Measurements from ENCODE around the gene SLC24A3.

SLC24A3 gene

GRCh38 chr20:19734811-19735210 is 522.4 kb downstream of the SLC24A3 start:
- no peak for DNase-seq (ENCODE audit: low spot score)

DNA sequence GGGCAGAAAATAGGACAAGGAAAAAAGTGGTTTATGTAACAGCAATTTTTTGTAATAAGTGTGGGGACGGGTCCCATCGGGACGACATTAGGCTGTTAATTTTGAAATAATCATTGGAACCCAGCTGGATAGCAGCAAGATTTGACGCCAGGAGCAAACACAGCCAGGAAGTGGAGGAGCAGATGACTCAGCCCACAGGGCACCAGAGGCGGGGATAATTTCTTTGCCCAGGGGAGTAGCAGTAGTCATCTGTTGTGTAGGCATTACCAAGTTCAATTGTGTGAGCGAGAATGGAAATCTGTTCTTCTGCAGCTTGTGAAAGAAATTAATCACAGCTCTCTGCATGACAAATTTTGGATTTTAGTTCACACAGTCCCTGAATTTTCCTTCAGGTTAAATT is 523.0 kb downstream of the SLC24A3 start:
- Histone ChIP-seq H3K36me3 (replicated peaks in 1 of 2; ENCODE audit: control insufficient read depth in 2 of 2, insufficient read depth in 2 of 2, low read length in 2 of 2) (no peaks in the 10 kb centered on the region), H3K27ac (replicated peaks; ENCODE audit: low read length) (no peak overlapping the region), H3K4ac (ENCODE audit: low read length) (no peak overlapping the region), H3K4me3 (ENCODE audit: low read length in 2 of 2) (no peak overlapping the region), H3K4me1 (ENCODE audit: control insufficient read depth in 2 of 2, insufficient read depth in 1 of 2, low read depth in 1 of 2, low read length in 2 of 2) (peaks cover 0 to 21% of the 10 kb centered on the region in 2 donors), H4K8ac (ENCODE audit: low read depth, low read length) (no peak overlapping the region), H3K18ac (ENCODE audit: low read length) (no peak overlapping the region), H2AFZ (ENCODE audit: low read length) (peak overlapping the region; percentile 65), H3K9me3 (replicated peaks in 1 of 2; ENCODE audit: control insufficient read depth in 2 of 2, insufficient read depth in 1 of 2, low read depth in 1 of 2, low read length in 2 of 2) (no peaks in the 10 kb centered on the region), H2BK12ac (ENCODE audit: low read length) (no peak overlapping the region), H2BK120ac (ENCODE audit: low read depth, low read length) (no peak overlapping the region), H3K9ac (ENCODE audit: low read depth, low read length, poor library complexity) (no peak overlapping the region), H2BK5ac (ENCODE audit: low read length) (no peak overlapping the region), H3K14ac (ENCODE audit: low read length) (no peak overlapping the region), H3K4me2 (ENCODE audit: insufficient read depth, low read length, poor library complexity, severe bottlenecking) (no peak overlapping the region), H3K79me1 (ENCODE audit: low read depth, low read length) (no peaks in the 10 kb centered on the region), H2AK5ac (ENCODE audit: low read depth, low read length) (no peak overlapping the region), H3K23ac (ENCODE audit: low read depth, low read length, poor library complexity) (no peak overlapping the region), H2BK15ac (ENCODE audit: low read length) (no peak overlapping the region), H4K91ac (ENCODE audit: low read depth, low read length, poor library complexity) (no peak overlapping the region), H3K27me3 (ENCODE audit: control insufficient read depth in 3 of 3, insufficient read depth in 3 of 3, low read depth in 1 of 3, low read length in 3 of 3) (no peaks in the 10 kb centered on the region)
- DNase-seq (ENCODE audit: low spot score): no peak
- no CpG with 5 or more reads among the region's 6 CpGs for WGBS, 2 donors (ENCODE audit: extremely low coverage in 2 of 2, insufficient read length in 2 of 2, insufficient replicate concordance in 1 of 2)

More at GRCh38 chr20:19734811-19735210, 522.4 kb downstream of the SLC24A3 start:
- Histone ChIP-seq H3K14ac (ENCODE audit: low read length) (no peak overlapping the region), H2AFZ (ENCODE audit: low read length) (peak overlapping the region; percentile 65), H2BK120ac (ENCODE audit: low read depth, low read length) (no peak overlapping the region), H2BK15ac (ENCODE audit: low read length) (no peak overlapping the region), H3K27me3 (ENCODE audit: control insufficient read depth in 3 of 3, insufficient read depth in 3 of 3, low read depth in 1 of 3, low read length in 3 of 3) (no peaks in the 10 kb centered on the region), H3K4me1 (ENCODE audit: control insufficient read depth in 2 of 2, insufficient read depth in 1 of 2, low read depth in 1 of 2, low read length in 2 of 2) (peaks cover 0 to 21% of the 10 kb centered on the region in 2 donors), H3K27ac (replicated peaks; ENCODE audit: low read length) (no peak overlapping the region), H3K23ac (ENCODE audit: low read depth, low read length, poor library complexity) (no peak overlapping the region), H2BK5ac (ENCODE audit: low read length) (no peak overlapping the region), H3K9me3 (replicated peaks in 1 of 2; ENCODE audit: control insufficient read depth in 2 of 2, insufficient read depth in 1 of 2, low read depth in 1 of 2, low read length in 2 of 2) (no peaks in the 10 kb centered on the region), H2AK5ac (ENCODE audit: low read depth, low read length) (no peak overlapping the region), H3K9ac (ENCODE audit: low read depth, low read length, poor library complexity) (no peak overlapping the region), H4K91ac (ENCODE audit: low read depth, low read length, poor library complexity) (no peak overlapping the region), H3K79me1 (ENCODE audit: low read depth, low read length) (no peaks in the 10 kb centered on the region), H3K4me3 (ENCODE audit: low read length in 2 of 2) (no peak overlapping the region), H3K4me2 (ENCODE audit: insufficient read depth, low read length, poor library complexity, severe bottlenecking) (no peak overlapping the region), H4K8ac (ENCODE audit: low read depth, low read length) (no peak overlapping the region), H3K36me3 (replicated peaks in 1 of 2; ENCODE audit: control insufficient read depth in 2 of 2, insufficient read depth in 2 of 2, low read length in 2 of 2) (no peaks in the 10 kb centered on the region), H3K4ac (ENCODE audit: low read length) (no peak overlapping the region), H2BK12ac (ENCODE audit: low read length) (no peak overlapping the region), H3K18ac (ENCODE audit: low read length) (no peak overlapping the region)
- no CpG with 5 or more reads among the region's 1 CpG for WGBS, 2 donors (ENCODE audit: extremely low coverage in 2 of 2, insufficient read length in 2 of 2, insufficient replicate concordance in 1 of 2)

- H3K23ac ChIP-seq (ENCODE audit: low read depth, low read length, poor library complexity): no peak overlapping the region
- no peak overlapping the region for H2AK5ac ChIP-seq (ENCODE audit: low read depth, low read length)
- no peaks in the 10 kb centered on the region for H3K79me1 ChIP-seq (ENCODE audit: low read depth, low read length)
- DNase-seq (ENCODE audit: low spot score): no peak
- no peak overlapping the region for H2BK5ac ChIP-seq (ENCODE audit: low read length)
- no peak overlapping the region for H3K4me3 ChIP-seq (ENCODE audit: low read length in 2 of 2)
- no peaks in the 10 kb centered on the region for H3K27me3 ChIP-seq (ENCODE audit: control insufficient read depth in 3 of 3, insufficient read depth in 3 of 3, low read depth in 1 of 3, low read length in 3 of 3)
- H4K8ac ChIP-seq (ENCODE audit: low read depth, low read length): no peak overlapping the region
- no peak overlapping the region for H3K4ac ChIP-seq (ENCODE audit: low read length)
- no peak overlapping the region for H3K18ac ChIP-seq (ENCODE audit: low read length)
- no peaks in the 10 kb centered on the region for H3K36me3 ChIP-seq (replicated peaks in 1 of 2; ENCODE audit: control insufficient read depth in 2 of 2, insufficient read depth in 2 of 2, low read length in 2 of 2)
- H4K91ac ChIP-seq (ENCODE audit: low read depth, low read length, poor library complexity): no peak overlapping the region
- no peak overlapping the region for H2BK12ac ChIP-seq (ENCODE audit: low read length)
- H2BK15ac ChIP-seq (ENCODE audit: low read length): no peak overlapping the region
- H2AFZ ChIP-seq (ENCODE audit: low read length): peak overlapping the region; percentile 54
- peaks cover 0 to 21% of the 10 kb centered on the region in 2 donors for H3K4me1 ChIP-seq (ENCODE audit: control insufficient read depth in 2 of 2, insufficient read depth in 1 of 2, low read depth in 1 of 2, low read length in 2 of 2)
- no peak overlapping the region for H3K14ac ChIP-seq (ENCODE audit: low read length)
- no CpG with 5 or more reads among the region's 4 CpGs for WGBS, 2 donors (ENCODE audit: extremely low coverage in 2 of 2, insufficient read length in 2 of 2, insufficient replicate concordance in 1 of 2)
- H3K27ac ChIP-seq (replicated peaks; ENCODE audit: low read length): no peak overlapping the region
- no peak overlapping the region for H3K4me2 ChIP-seq (ENCODE audit: insufficient read depth, low read length, poor library complexity, severe bottlenecking)
- no peaks in the 10 kb centered on the region for H3K9me3 ChIP-seq (replicated peaks in 1 of 2; ENCODE audit: control insufficient read depth in 2 of 2, insufficient read depth in 1 of 2, low read depth in 1 of 2, low read length in 2 of 2)
- H3K9ac ChIP-seq (ENCODE audit: low read depth, low read length, poor library complexity): no peak overlapping the region
- H2BK120ac ChIP-seq (ENCODE audit: low read depth, low read length): no peak overlapping the region
These were observed 524.6 kb downstream of the SLC24A3 start for GRCh38 chr20:19737025-19737424.

GRCh38 chr20:19738951-19739350 is 526.5 kb downstream of the SLC24A3 start:
- no peaks in the 10 kb centered on the region for H3K79me1 ChIP-seq (ENCODE audit: low read depth, low read length)
- DNase-seq (ENCODE audit: low spot score): no peak
- no peak overlapping the region for H2BK120ac ChIP-seq (ENCODE audit: low read depth, low read length)
- no peak overlapping the region for H3K23ac ChIP-seq (ENCODE audit: low read depth, low read length, poor library complexity)
- no peak overlapping the region for H4K91ac ChIP-seq (ENCODE audit: low read depth, low read length, poor library complexity)
- H3K9ac ChIP-seq (ENCODE audit: low read depth, low read length, poor library complexity): no peak overlapping the region
- no peak overlapping the region for H2AFZ ChIP-seq (ENCODE audit: low read length)
- no peak overlapping the region for H2AK5ac ChIP-seq (ENCODE audit: low read depth, low read length)
- peaks cover 0 to 25% of the 10 kb centered on the region in 2 donors for H3K4me1 ChIP-seq (ENCODE audit: control insufficient read depth in 2 of 2, insufficient read depth in 1 of 2, low read depth in 1 of 2, low read length in 2 of 2)
- H3K18ac ChIP-seq (ENCODE audit: low read length): no peak overlapping the region
- no peak overlapping the region for H3K27ac ChIP-seq (replicated peaks; ENCODE audit: low read length)
- no peak overlapping the region for H4K8ac ChIP-seq (ENCODE audit: low read depth, low read length)
- no peak overlapping the region for H2BK5ac ChIP-seq (ENCODE audit: low read length)
- no peak overlapping the region for H2BK12ac ChIP-seq (ENCODE audit: low read length)
- H3K14ac ChIP-seq (ENCODE audit: low read length): no peak overlapping the region
- no peak overlapping the region for H3K4me3 ChIP-seq (ENCODE audit: low read length in 2 of 2)
- no peak overlapping the region for H3K4me2 ChIP-seq (ENCODE audit: insufficient read depth, low read length, poor library complexity, severe bottlenecking)
- WGBS, 2 donors (ENCODE audit: extremely low coverage in 2 of 2, insufficient read length in 2 of 2, insufficient replicate concordance in 1 of 2): no CpG with 5 or more reads among the region's 5 CpGs
- H2BK15ac ChIP-seq (ENCODE audit: low read length): no peak overlapping the region
- no peaks in the 10 kb centered on the region for H3K27me3 ChIP-seq (ENCODE audit: control insufficient read depth in 3 of 3, insufficient read depth in 3 of 3, low read depth in 1 of 3, low read length in 3 of 3)
- no peaks in the 10 kb centered on the region for H3K36me3 ChIP-seq (replicated peaks in 1 of 2; ENCODE audit: control insufficient read depth in 2 of 2, insufficient read depth in 2 of 2, low read length in 2 of 2)
- H3K4ac ChIP-seq (ENCODE audit: low read length): no peak overlapping the region
- no peaks in the 10 kb centered on the region for H3K9me3 ChIP-seq (replicated peaks in 1 of 2; ENCODE audit: control insufficient read depth in 2 of 2, insufficient read depth in 1 of 2, low read depth in 1 of 2, low read length in 2 of 2)
